NCI-H1694 (cell line): Measurements from ENCODE around the gene RAB27A.
"Not testable (repeated sequence)": the region's sequence is repeated elsewhere in the genome, so short reads cannot be mapped to it uniquely, and the experiment has no call there.

Source experiments
- DNase-seq: peaks from one replicate; lab custom pipeline; 2025; lab: John Stamatoyannopoulos, UW

RAB27A gene

DNA sequence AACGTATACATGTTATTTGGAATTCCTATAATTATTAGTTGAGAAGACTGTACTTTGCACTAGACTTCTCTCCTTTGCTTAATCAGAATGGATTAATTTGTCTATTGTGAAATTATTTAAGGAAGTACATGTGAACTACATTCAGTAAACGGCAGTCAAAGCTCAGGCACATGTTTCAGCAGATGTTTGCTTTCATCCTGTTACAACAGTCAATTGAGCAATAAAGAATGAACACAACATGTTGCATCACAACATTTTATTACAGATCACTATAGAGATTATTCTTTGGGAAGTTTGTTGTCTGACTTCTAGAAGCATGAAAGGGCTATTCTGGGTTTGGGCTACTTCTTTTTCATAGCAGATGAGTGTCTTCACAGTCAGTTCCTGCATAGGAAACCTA, 39.2 kb downstream of the RAB27A start:
- no peak for DNase-seq

DNA sequence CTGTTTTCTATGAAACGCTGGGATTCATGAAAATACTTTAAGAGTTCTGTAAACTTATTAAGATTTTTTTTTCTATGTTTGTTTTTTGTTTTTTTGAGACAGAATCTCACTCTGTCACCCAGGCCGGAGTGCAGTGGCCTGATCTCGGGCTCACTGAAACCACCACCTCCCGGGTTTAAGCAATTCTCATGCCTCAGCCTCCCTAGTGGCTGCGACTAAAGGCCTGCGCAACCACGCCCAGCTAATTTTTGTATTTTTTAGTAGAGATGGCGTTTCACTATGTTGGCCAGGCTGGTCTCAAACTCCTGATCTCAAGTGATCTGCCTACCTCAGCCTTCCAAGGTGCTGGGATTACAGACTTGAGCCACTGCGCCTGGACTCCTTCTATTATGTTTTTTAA, 39.7 kb downstream of the RAB27A start:
- not testable (repeated sequence) for DNase-seq

DNA sequence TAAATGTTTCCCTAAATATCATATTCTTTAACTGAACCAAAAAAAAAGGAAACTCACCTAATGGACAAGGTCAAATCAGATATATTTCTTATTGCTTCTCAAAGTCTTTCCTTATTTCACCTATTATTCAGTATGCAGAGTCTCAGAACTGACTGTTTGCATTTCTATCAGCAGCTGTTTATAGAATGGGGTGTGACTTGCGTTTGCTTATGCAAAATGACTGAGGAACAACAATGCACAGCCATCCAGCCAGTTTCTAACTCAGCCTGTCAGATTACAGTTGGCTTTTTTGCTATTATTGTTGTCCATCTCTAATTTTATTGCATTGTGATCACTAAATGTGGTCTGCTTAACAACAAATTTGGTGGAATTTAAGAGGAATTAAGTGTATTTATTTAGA, 40.7 kb downstream of the RAB27A start:
- no peak for DNase-seq

DNA sequence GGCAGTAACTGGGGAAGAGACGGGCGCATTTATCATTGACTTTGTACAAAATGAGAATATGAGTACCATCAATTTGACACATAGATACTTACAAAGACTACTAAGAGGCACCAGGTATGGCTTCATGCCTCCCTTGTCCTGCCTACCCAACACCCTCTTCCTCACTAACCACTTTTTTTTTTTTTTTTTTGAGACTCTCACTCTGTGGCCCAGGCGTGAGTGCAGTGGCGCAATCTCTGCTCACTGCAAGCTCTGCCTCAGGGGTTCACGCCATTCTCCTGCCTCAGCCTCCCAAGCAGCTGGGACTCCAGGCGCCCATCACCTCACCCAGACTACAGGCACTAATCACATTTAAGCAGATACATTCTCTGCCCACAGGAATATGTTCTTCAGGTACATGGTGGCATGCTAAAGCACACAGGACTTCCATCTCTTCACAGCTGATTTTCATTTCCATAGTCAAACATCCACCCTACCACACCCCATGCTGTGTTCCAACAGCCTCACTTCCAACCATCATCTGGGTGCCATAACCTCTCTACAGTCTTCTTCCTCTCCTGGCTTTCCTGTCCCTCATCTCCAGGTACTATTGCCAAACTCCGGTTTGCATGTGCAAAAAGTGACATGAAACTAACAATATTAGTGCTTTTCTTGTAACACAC, 41.7 kb downstream of the RAB27A start:
- no peak for DNase-seq

DNA sequence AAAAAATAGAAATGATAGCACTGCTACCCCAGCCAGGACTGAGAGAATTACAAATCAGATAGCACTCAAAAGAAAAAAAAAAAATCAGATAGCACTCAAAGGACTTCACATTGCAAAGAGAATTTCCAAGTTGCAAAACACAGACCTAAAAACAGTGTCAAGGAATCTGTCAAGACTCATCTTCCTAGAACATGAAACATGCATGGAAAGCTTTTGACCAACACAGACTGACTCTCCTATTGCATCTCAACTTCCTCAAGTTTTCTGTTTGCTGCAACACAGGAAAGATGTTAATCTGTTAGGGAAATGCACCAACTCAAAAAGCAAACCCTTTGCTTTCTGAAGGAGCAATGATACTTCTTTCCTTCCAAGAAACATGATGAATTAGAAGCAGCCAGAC, 42.3 kb downstream of the RAB27A start:
- DNase-seq = no peak

DNA sequence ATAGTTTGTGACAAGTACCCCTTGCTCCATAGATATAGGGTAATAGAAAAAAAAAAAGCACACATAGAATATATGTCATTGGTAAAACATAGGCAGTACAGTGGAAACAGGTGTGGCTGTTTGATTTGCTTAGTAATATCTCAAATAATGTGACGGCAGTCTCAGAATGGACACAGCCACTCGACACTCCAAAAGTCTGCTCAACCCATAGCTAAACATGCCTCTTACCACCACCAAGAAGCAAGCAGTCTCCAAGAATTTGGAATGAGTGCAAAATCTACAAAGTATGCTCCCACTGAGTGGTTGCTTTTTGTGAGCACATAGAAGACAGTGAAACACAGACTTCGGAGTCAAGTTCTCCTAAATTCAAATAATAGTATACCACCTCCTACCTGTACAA, 43.0 kb downstream of the RAB27A start:
- DNase-seq = no peak

DNA sequence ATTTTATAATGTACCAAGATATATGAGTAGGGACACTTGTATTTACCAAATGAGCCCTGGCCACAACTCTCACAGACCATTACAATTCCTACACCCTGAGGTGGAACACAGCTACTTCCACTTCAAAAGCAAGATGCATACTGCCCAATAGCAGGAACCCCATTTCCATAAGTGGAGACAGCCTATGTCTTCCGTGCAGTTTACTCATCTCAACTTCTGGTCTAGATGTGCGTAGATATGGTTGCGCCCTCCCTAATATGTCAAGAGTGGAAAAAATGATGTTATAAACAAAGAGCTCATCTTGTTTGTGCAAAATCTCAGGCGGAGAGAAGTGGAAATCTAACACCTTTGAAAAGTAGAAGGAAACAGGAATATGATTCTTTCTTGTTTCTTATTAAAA, 44.6 kb downstream of the RAB27A start:
- DNase-seq = no peak

DNA sequence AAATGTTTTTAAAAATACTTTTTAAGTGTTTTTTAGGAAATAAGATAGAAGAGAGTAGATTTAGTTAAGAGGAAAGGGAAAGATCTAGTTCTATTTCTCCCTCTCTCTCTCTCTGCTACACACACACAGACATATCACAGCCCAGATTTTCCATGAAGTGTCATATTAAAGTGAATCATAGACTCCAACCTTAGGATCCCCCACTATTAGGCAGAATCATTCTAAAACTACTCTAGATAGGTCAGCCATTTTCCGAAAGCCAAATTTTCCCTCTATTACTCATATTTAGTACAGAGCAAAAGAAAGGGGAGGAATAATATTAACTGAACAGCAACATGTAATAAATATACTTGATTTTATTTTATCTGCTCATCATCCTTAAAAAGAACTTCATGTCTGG, 47.7 kb downstream of the RAB27A start:
- no peak for DNase-seq

DNA sequence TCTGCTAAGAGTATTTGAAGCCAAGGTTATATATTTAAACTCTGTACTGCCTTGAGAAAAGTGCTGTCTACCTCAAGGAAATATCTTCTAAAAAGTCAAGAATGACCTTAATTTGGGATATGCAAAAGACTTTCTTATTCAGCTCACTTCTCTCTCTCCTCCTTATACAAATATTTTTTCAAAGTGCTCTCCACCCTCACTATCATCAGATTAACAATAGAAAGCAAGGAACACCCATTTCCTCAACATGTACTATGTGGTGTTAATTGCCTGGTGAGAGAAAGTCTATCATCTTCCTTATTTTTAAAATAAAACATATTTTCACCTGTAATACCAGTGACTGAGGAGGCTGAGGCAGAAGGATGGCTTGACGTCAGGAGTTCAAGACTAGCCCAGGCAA, 48.4 kb downstream of the RAB27A start:
- DNase-seq = no peak

DNA sequence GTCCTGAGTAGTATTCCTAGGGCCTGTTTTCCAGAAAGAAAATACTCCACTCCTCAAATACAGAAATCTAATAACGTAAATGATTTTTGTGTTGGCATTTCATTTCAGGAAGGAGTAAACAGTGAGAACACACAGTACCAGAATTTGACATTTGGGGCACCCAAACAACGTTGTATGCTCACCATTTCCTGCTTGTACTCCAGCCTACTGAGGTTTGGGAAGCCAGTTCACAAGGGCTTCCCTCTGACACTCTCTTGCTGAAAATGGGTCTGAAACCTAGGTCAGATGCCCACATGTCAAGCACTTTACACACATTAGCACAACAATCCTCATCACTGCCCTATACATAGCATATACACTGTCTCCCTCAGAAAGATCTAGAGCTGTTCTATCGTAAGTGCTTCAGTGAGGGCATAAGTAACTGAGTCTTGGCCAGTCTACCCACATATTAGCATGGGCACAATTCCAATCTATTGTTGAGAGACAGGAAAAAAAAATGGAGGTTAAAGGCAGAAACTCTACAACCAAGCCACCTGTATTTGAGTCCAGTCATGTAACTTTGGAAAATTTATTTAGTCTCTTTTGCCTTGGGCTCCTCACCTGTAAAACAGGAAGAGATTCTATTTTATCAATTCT, 49.4 kb downstream of the RAB27A start:
- DNase-seq = no peak

DNA sequence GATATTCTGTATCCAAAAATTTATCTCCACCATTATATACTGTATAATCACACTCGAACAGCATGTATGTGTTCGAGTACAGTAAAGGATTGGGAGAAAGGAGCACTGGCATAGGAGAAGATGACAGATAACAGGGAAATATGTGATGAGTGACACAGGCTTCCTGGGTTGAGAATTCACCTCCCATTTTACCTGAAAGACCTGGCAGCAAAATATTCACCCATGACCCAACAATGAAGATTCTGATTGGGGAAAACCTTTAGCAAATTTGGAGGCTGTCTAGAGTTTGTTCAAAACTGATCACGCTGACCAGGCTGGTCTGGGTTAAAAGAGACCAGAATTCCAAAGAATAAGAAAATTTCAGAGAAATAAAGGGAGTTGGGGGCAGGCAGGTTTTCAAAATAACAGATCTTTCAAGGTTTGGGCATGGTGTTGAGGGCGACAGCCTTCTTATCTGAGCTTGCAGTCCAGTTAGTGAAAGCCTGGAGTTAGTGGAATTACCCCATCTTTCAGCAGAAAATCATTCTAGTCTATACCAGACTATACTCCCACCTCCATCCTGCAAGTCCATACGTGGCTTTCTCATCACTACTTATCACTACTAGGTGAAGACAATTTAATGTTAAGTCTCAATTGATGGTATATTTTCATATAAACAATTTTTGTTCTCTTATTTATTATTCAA, 50.0 kb downstream of the RAB27A start:
- no peak for DNase-seq

DNA sequence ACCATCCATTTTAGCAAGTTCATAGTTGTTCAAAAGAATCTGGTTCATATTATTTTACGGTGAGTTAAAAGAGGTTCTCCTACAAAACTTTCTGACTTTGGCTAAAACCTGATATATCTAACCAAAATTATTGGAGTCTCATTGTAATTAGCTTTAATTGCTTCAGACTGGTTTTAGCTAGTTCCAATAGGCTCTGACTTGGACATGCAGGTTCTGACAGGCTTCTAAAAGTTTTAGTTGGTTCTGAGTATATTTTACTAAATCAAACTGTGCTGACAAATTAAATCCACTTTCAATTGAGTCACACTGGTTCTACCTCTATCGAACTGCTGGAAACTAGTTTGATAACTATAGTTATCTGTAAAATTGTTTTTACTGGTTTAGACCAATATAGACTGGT, 50.7 kb downstream of the RAB27A start:
- DNase-seq = no peak

DNA sequence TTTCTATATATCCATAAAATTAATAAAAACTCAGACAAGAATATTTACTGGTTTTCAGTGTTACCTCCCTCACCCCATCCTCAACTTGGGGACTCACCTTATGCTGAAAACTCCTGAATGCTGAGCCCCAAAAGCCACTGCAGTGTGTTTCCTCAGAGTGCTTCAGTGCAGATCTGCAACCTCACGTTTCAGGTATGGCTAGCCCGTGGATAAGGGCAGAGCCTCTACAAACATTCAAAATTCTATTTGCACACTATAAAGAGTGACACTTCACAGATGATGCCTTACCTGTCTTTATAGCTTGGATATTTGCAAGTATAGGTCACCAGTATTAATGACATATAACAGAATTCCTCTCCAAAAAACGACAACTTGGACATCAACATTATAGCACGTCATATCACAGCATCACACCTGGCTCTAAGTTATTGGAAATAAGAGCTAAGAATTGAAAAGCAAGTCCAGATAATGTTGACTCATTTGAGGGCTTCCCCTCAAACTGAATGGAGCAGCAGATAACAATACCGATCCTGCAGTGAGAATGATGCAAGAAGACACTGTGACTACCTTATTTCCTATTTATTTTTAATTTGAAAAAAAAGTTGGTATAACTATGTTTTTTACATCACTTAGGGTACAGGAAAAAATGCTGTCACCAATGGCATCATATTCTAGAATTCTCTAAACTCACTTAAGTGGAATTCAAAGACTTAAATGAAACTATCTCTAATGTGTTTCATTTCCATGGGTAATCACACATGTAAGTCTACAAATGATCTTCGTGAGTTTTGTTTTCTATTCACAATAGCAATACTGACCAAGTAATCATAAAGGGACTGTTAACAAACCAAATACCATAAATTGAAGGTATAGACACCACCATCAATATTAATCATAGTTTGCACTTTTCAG, 52.1 kb downstream of the RAB27A start:
- no peak for DNase-seq

DNA sequence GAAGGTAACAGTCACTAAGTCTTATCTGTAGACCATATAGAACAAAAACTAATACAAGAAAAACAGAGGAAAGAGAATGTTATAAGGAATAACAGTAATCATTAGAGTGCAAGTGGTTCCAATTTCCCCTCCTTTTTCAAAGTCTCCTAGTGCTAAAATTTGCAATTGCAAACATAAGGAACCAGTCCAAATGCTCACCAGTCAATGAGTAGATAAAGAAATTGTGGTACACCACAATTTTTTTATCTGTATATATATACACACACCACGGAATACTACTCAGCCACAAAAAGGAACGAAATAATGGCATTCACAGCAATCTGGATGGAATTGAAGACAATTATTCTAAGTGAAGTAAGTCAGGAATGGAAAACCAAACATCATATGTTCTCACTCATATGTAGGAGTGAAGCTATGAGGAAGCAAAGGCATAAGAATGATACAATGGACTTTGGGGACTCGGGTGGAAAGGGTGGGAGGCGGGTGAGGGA, 54.0 kb downstream of the RAB27A start:
- no peak for DNase-seq

DNA sequence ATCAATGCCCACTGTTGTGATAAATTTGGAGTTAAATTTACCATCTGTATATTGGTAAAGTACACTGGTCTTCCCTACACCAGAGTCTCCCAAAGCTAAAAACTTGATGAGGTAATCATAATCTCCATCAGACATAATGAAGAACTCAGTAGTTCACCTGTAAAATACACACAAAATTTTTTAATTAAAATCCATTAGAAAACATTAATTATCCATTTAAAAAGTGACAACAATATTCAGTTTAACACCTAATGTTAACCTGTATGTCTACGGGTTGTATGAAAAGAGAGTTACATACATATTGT, 54.9 kb downstream of the RAB27A start:
- no peak for DNase-seq

DNA sequence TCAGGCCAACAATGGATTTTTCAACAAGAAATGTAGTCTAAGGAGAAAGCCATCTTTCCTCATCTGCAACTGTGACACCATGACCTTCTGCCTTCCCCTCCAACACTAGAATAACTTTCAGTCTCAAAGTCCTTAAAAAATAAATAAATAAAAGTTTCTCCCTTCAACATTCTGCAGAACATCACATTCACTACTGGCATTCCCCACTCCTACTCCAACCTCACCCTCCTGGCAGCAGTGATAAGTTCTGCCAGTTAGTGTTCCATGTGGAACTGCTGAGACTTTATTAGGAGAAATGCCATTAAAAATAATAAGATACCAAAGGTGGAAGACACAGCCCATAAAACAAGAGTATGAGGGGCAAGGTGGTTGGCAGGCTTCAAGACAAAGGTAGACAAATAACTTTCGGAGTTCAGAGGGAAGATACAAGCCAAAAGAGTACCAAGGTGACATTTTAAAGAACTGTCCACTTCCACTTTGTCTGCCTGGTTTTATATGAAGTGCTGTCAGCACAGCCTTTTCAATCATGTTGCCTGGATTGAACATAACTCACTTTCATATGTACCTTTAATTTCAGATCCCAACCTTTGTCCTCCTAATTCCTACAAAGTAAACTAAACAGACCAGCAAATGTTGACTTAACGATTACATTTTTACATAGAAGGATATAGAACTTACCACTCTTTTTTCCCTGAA, 55.4 kb downstream of the RAB27A start:
- DNase-seq = no peak

DNA sequence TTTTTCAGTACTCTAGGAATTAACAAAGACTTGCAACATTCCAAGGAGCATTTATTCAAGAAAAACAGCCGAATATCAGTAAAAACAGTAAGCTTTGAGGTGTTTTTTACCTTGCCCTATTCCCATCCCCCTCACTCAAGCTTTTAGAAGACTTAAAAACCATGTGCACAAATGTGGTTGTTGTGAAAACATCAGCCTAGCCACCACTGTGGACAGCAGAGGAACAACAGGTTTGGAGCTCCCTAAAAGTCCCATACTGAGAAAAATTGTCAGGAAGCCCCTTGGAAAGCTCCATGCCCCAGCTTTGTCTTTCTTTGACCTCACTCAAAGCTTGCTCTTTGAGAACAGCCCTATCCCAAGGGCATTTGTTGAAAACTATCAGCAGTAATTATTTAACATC, 58.2 kb downstream of the RAB27A start:
- DNase-seq = no peak

DNA sequence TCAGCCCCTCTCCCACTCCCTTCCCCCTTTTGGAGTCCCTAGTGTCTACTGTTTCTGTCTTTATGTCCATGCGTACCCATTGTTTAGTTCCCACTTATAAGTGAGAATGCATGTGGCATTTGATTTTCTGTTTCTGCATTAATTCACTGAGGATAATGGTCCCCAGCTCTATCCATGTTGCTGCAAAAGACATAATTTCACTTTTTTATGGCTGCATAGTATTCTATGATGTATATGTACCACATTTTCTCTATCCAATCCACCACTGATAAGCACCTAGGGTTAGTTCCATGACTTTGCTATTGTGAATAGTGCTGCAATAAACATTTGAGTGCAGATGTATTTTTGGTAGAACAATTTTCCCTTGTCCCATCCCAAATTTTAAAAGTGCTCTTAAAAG, 58.7 kb downstream of the RAB27A start:
- DNase-seq = no peak

DNA sequence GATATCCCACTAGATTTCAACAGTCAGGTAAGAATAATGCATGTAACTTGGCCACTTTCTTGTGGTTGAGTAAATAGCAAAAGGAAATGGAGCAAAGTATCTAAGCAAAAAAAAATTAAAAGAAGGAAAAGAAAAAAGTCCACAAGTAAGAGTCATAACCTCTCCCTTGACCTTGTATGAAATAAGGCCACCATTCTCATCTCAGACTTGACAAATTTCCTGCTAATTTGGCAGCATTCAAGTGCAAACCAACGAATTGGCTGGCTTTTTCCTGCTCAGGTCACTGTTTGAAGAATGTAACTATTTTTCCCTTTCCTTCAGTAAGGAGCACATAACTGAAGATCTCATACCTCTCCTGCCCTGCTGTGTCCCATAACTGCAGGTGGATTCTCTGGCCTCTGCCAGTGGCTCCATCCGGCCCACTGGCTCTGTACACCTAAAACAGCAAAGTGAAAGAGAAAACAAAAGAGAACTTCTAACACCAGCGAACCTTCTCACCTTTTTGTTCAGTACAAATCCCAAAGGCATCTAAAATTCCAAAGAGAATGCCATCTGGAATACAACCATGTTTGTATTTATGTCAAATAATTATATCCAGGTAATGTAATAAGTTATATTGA, 59.5 kb downstream of the RAB27A start:
- DNase-seq = no peak

DNA sequence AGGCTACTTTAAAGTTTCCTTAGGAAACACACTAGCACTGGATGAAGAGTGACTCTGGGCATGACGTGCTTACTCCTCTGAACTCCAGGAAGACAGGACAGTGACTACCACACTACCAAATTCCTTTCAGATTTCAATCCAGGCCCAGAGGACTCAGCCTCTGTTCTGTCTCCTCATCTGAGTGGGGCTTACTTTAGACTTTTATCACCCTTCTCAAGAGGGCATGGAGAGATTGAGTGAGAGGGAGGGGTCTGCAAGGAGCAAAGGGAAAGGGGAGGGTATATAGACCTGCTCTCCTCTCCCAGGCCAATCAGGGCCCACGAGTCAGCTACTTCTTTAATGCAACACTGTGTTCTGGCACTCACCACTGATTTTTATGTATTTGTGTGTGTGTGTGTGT, 63.5 kb downstream of the RAB27A start:
- no peak for DNase-seq

DNA sequence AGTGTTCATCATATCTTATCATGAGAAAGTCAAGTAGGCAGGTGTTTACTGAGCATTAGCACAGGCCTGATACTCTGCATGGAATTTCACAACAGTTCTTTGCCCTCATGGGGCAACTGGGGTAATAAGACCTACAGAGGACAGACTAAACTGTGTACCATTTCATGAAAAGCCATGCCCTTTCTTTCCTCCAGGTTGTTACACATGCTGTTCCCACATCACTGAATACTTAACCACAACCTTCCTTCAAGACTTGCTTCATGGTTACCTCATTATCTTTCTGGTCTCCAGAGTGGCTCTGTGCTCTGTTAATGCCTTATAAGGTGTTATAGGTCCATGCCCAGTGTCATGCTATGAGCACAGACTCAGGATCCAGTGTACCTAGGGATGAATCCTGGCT, 64.7 kb downstream of the RAB27A start:
- DNase-seq = no peak

DNA sequence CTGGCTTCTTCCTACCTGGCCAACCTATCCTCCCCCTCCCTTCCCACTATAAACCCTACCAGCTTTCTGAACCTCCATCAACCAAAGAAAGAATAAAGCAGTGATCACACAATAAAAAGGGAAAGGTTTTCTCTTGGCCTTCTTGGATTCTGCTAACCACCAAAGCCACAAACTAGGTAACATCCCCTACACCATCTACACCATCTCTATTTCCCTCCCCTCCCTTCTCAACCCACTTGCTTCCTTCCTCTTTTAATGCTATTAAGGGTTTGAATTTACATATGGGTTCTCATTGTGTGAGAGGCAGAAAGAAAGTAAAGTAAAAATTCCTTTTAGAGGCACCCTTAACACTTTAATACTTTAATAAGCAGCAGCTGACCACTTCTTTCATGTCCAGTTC, 67.0 kb downstream of the RAB27A start:
- no peak for DNase-seq
